Activated naive CD8-positive, alpha-beta T cell (primary cell): ENCODE data around the gene RIMS1.

Experiments
- H3K27ac Mint-ChIP-seq: one replicate; pipeline ENCODE4 v1.8.0; 2021; ENCODE audit warnings: mixed read lengths
- H3K27me3 Mint-ChIP-seq: one replicate; pipeline ENCODE4 v1.8.0; 2021; ENCODE audit warnings: mixed read lengths
- H3K36me3 Mint-ChIP-seq: one replicate; pipeline ENCODE4 v1.8.0; 2021; ENCODE audit warnings: mixed read lengths
- H3K4me1 Mint-ChIP-seq: one replicate; pipeline ENCODE4 v1.8.0; 2021; ENCODE audit warnings: low read depth, mixed read lengths
- H3K4me3 Mint-ChIP-seq: one replicate; pipeline ENCODE4 v1.8.0; 2021; ENCODE audit warnings: mild to moderate bottlenecking, mixed read lengths
- H3K9me3 Mint-ChIP-seq: one replicate; pipeline ENCODE4 v1.8.0; 2021; ENCODE audit warnings: low read depth, mixed read lengths

RIMS1 gene

DNA sequence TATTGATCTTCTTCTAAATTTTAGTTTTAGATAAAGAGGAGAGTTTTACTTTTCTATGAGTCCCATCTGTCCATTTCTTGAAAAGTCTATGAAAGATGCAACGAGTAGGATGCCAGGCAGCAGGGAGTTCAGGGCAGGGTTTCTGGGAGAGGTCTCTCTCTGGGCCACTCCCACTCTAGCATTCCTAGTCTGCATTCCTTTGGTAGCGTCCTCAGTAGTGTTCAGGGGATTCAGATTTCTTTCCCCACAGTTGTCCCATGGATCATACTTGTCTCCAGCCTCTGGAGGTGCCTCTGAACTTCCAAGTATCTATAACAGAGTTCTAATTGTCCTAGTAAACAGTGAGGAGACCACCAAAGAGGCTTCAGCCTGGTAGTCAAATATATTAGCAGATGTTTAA is 225.3 kb downstream of the RIMS1 start:
- no peaks in the 10 kb centered on the region for H3K27me3 Mint-ChIP-seq

DNA sequence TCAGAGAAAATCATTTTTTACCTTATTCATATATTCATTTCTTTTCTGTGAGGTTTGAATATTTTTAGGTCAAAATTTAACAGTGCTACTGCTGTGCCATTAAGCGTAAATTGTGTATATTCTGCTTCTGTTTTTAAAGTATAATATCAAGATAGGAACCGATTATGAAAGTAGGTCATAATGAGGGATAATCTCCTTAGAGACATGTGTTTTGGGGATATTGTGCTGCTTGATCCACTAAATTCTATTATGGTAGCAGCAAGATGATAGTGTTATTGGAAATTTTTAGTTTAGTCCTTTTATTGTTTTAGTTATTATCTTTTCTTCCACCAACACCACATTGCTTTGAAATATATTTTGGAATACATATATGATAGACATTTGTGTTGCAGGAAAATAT is 244.0 kb downstream of the RIMS1 start:
- Mint-ChIP-seq H3K27ac (no peak overlapping the region), H3K9me3 (no peaks in the 10 kb centered on the region), H3K4me1 (no peaks in the 10 kb centered on the region), H3K27me3 (no peaks in the 10 kb centered on the region), H3K4me3 (no peak overlapping the region), H3K36me3 (no peaks in the 10 kb centered on the region)

More for the DNA sequence above, 225.3 kb downstream of the RIMS1 start:
- H3K27ac Mint-ChIP-seq: no peak overlapping the region
- H3K4me1 Mint-ChIP-seq: no peaks in the 10 kb centered on the region
- no peaks in the 10 kb centered on the region for H3K36me3 Mint-ChIP-seq
- no peaks in the 10 kb centered on the region for H3K9me3 Mint-ChIP-seq
- no peak overlapping the region for H3K4me3 Mint-ChIP-seq

DNA sequence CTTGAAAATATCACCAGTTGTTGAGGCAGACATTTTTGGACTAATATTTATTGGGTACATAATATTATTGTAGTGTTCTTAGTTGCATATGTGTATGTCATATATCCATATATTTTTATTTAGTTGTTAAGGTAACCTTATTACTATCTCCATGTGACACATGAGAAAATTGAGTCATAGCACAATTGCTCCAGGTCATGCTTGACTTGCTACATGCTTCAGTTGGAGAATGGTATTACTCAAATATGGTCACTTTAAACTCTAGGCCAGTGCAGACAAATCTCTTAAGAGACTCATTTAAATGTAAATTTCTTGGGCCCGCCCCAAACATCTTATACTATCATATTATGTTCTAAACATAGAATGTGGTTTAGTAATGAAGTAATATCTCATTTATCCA is 246.1 kb downstream of the RIMS1 start:
- Mint-ChIP-seq H3K4me3 (no peak overlapping the region), H3K9me3 (no peaks in the 10 kb centered on the region), H3K36me3 (no peaks in the 10 kb centered on the region), H3K27me3 (no peaks in the 10 kb centered on the region), H3K27ac (no peak overlapping the region), H3K4me1 (no peaks in the 10 kb centered on the region)

DNA sequence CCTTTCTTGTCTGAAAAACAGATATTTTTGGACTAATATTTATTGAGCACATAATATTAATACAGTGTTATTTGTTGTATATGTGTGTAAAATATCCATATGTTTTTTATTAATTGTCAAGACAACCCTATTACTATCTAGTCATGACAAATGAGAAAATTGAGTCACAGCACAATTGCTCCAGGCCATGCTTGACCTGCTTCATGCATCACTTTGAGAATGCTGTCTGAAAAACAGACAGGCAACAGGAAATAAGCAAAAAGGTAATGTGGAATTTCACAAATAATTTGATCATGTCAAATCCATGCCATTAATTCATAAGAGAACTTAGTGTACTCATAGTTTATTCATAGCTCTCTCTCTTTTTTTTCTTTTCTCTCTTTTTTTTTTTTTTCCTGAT is 246.5 kb downstream of the RIMS1 start:
- Mint-ChIP-seq H3K27me3 (no peaks in the 10 kb centered on the region), H3K36me3 (no peaks in the 10 kb centered on the region), H3K4me3 (no peak overlapping the region), H3K27ac (no peak overlapping the region), H3K9me3 (no peaks in the 10 kb centered on the region), H3K4me1 (no peaks in the 10 kb centered on the region)

DNA sequence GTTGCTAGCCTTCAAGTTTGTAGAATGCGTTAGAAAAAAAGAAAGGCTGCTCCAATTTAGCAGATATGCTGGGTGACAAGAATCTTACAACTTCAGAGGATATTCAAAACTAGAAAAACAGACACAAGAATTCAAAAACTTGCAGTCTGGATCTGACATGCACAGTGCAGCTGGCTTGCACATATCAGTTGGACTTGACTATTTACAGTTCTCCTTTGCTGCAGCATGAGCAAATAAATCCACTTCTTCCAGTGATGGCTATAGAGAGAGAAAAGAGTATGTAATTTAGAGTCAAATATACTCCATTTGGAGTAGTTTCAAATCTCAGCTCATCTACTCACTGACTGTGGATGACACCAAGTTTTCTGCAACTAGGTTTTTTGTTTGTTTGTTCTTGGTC is 247.0 kb downstream of the RIMS1 start:
- Mint-ChIP-seq H3K27me3 (no peaks in the 10 kb centered on the region), H3K36me3 (no peaks in the 10 kb centered on the region), H3K27ac (no peak overlapping the region), H3K4me3 (no peak overlapping the region), H3K4me1 (no peaks in the 10 kb centered on the region), H3K9me3 (no peaks in the 10 kb centered on the region)

DNA sequence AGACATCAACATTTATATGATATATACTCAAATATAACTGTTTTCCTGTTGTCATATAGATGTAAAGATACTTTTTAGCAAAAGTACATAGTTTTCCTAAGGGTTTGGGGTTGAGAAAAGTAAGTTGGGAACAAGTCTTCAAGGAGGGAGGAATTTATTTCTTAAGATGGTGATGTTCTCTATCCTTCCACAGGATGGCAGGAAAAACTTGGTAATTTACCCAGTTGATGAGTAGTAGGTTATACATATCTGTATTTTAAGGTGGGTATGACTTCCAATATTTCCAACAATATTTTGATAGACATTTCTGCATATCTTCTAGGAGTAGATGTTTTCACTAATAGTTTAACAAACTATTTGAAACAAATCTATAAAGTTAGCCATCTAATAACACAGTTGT is 254.4 kb downstream of the RIMS1 start:
- H3K4me3 Mint-ChIP-seq: no peak overlapping the region
- H3K4me1 Mint-ChIP-seq: no peaks in the 10 kb centered on the region
- H3K9me3 Mint-ChIP-seq: peaks cover 3% of the 10 kb centered on the region
- no peaks in the 10 kb centered on the region for H3K36me3 Mint-ChIP-seq
- H3K27ac Mint-ChIP-seq: no peak overlapping the region
- no peaks in the 10 kb centered on the region for H3K27me3 Mint-ChIP-seq

DNA sequence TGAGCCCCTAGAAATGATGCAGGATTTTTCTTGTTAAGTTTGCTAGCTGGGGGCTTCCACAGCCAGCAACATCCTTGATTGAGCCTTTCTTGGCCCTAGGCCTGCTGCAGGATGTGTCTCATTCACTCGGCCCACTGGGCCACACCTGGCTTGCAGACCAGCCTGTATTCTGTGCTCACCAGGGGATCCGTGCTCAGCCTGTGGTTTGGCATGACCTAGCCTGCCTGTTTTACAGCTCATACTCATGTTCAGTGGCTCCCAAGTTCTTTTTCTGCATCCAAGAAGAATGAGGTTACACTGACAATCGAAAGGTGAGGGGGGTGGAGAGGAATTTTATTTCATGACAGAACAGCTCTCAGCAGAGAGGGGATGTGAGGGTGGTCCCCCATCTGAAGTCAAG is 263.4 kb downstream of the RIMS1 start:
- H3K36me3 Mint-ChIP-seq: no peaks in the 10 kb centered on the region
- H3K4me3 Mint-ChIP-seq: no peak overlapping the region
- no peak overlapping the region for H3K27ac Mint-ChIP-seq
- H3K4me1 Mint-ChIP-seq: no peaks in the 10 kb centered on the region
- peaks cover 10% of the 10 kb centered on the region for H3K9me3 Mint-ChIP-seq
- H3K27me3 Mint-ChIP-seq: no peaks in the 10 kb centered on the region

DNA sequence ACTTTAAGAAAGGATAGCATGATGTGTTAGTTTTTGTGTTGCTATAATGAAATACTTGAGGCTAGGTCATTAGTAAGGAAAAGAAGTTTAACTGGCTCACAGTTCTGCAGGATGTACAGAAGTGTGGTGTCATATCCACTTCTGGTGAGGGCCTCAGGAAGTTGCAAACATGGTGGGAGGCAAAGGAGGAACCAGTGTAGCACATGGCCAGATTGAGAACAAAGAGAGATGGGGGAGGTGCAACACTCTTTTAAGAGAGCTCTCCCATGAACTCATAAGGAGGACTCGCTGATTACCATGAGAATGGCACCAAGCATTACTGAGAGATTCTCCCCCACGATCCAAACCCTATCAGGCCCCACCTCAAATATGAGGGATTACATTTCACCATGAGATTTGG is 265.4 kb downstream of the RIMS1 start:
- H3K4me1 Mint-ChIP-seq: no peaks in the 10 kb centered on the region
- peaks cover 8% of the 10 kb centered on the region for H3K9me3 Mint-ChIP-seq
- no peaks in the 10 kb centered on the region for H3K36me3 Mint-ChIP-seq
- H3K27ac Mint-ChIP-seq: no peak overlapping the region
- no peak overlapping the region for H3K4me3 Mint-ChIP-seq
- no peaks in the 10 kb centered on the region for H3K27me3 Mint-ChIP-seq

DNA sequence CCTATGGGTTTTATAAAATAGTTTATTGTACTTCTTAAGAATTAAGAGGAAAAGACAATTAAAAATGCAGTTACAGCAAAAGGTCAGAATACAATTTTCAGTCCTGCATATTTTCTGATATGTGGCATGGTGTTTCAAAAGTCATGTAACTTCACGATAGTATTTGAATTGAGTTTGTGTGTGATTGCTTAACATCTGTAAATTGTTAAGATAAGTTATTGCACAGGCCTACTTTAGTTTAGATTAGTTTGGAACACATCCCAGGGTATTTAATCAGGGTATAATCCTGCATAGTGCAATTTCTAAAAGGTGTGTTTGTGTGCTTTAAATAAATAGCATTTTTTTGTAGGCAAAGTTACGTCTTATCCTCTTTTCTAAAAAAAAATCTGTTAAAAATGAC is 289.6 kb downstream of the RIMS1 start:
- H3K27ac Mint-ChIP-seq: no peak overlapping the region
- no peaks in the 10 kb centered on the region for H3K9me3 Mint-ChIP-seq
- H3K4me1 Mint-ChIP-seq: no peaks in the 10 kb centered on the region
- peaks cover 6% of the 10 kb centered on the region for H3K27me3 Mint-ChIP-seq
- no peaks in the 10 kb centered on the region for H3K36me3 Mint-ChIP-seq
- H3K4me3 Mint-ChIP-seq: no peak overlapping the region

DNA sequence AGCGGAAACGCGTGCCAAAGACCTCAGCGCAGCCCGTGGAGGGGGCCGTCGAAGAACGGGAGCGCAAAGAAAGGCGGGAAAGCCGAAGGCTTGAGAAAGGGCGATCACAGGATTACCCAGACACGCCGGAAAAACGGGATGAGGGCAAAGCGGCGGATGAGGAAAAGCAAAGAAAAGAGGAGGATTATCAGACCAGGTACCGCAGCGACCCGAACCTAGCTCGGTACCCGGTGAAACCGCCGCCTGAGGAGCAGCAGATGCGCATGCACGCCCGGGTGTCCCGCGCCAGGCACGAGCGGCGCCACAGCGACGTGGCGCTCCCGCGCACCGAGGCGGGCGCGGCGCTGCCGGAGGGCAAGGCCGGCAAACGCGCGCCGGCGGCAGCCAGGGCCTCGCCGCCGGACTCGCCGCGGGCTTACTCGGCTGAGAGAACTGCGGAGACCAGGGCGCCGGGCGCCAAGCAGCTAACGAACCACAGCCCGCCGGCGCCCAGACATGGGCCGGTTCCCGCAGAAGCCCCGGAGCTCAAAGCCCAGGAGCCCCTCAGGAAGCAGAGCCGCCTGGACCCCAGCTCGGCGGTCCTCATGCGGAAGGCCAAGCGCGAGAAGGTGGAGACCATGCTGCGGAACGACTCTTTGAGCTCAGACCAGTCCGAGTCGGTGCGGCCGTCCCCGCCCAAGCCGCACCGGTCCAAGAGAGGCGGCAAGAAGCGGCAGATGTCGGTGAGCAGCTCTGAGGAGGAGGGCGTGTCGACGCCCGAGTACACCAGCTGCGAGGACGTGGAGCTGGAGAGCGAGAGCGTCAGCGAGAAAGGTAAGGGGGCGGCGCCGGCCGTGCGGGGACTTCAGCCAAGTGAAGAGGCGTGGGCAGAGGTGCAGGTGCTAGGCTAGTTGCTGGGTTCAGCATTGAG is 296.2 kb downstream of the RIMS1 start:
- Mint-ChIP-seq H3K27ac (no peak overlapping the region), H3K4me3 (no peak overlapping the region), H3K27me3 (peaks cover 26% of the 10 kb centered on the region), H3K36me3 (no peaks in the 10 kb centered on the region), H3K4me1 (peaks cover 4% of the 10 kb centered on the region), H3K9me3 (no peaks in the 10 kb centered on the region)

DNA sequence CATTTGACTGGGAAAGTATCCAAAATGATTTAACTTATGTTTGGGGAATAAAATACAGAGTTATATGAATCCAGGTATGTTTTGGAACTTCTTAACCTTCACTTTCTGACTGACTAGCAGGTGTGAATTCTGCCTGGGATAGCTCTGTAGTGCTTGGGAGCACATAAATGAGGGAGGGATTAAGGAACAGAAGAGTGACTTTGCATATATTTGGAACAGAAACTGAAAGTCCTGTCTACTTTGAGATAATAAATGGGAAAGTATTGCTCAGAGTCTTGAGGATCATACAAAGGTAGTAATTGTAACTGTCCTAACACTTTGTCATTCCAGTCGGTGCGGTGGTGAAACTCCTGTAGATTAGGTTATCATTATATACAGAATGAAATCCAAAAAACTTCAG is 317.6 kb downstream of the RIMS1 start:
- Mint-ChIP-seq H3K27ac (no peak overlapping the region), H3K36me3 (no peaks in the 10 kb centered on the region), H3K4me3 (no peak overlapping the region), H3K27me3 (no peaks in the 10 kb centered on the region), H3K9me3 (no peaks in the 10 kb centered on the region), H3K4me1 (no peaks in the 10 kb centered on the region)

DNA sequence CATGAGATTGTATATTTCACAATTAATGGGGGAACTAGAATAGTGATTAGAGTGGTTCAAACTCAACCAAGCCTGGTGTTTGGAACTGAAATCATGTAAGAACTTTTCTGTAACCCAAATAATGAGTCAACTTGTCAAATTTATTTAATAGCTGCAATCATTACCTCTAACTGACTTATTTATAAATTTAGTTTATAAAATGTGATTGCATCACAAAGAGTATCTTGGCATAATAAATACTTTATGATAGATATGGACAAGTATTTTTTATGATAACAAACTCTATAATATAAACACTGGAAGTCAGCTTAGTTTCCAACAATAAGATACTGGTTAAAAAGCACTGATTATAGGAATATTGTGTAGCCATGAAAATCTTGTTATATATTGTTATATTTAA is 319.1 kb downstream of the RIMS1 start:
- no peaks in the 10 kb centered on the region for H3K9me3 Mint-ChIP-seq
- H3K27me3 Mint-ChIP-seq: no peaks in the 10 kb centered on the region
- no peak overlapping the region for H3K27ac Mint-ChIP-seq
- H3K36me3 Mint-ChIP-seq: no peaks in the 10 kb centered on the region
- no peak overlapping the region for H3K4me3 Mint-ChIP-seq
- no peaks in the 10 kb centered on the region for H3K4me1 Mint-ChIP-seq

DNA sequence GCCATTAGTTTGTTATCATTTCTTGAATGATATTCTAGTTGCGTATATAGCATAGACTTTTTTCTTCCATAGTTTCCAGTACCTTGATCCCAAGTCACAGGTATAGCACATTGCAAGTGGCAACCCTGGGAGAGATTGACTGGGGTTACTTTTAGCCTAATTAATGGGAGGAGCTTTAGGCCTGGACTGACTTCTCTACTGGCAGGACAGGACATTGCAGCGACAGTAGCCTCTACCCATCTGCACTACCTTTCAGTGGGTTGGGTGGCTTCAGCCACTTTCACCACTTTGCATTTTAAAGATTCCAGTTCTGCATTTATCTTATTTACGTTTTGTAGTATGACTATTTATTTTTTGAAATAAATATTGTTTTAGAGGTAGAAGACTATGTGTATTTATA is 320.3 kb downstream of the RIMS1 start:
- no peaks in the 10 kb centered on the region for H3K4me1 Mint-ChIP-seq
- H3K36me3 Mint-ChIP-seq: no peaks in the 10 kb centered on the region
- H3K4me3 Mint-ChIP-seq: no peak overlapping the region
- H3K27ac Mint-ChIP-seq: no peak overlapping the region
- no peaks in the 10 kb centered on the region for H3K27me3 Mint-ChIP-seq
- no peaks in the 10 kb centered on the region for H3K9me3 Mint-ChIP-seq

DNA sequence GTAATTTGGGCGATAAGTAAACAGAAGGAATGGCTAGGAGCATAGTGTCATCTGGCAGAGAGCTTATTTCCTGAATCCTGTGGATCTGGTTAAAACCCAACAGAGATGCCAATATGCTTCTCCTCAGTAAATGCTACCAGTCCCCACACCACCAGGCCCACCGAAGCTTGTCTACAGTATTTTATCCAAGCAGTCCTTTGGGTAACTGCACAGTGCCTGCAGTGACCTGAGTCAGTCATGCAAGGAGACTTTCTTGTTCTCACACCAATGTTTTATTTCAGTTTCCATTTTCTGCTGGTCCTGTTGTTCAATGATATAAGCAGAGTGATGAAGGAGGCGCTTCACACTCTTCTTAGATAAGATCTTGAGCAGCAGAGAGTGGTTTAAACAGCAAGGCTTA is 326.3 kb downstream of the RIMS1 start:
- Mint-ChIP-seq H3K4me3 (no peak overlapping the region), H3K27me3 (no peaks in the 10 kb centered on the region), H3K36me3 (no peaks in the 10 kb centered on the region), H3K27ac (no peak overlapping the region), H3K9me3 (no peaks in the 10 kb centered on the region), H3K4me1 (no peaks in the 10 kb centered on the region)

DNA sequence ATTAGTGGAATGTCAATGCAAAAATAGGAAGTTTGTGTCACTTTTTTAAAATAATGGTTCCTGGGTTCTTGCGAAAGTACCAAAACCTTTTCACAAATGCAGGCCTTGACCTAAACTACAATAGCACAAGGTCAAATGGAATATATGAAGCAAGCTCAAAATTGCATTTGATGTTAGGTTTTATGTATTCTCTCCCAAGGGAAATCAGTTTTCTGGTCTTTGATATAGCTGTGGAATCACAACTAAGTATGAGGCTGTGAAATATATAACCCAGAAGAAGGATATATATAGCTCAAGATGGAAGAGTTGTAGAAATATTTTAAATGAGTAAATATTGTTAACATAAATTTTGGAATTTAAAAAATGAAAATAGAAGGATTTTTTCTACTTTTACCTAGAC is 327.3 kb downstream of the RIMS1 start:
- Mint-ChIP-seq H3K36me3 (no peaks in the 10 kb centered on the region), H3K4me3 (no peak overlapping the region), H3K4me1 (no peaks in the 10 kb centered on the region), H3K9me3 (no peaks in the 10 kb centered on the region), H3K27me3 (no peaks in the 10 kb centered on the region), H3K27ac (no peak overlapping the region)
